GM19324 (cell line): ENCODE results near the gene YIF1B.

Experiments
- ATAC-seq: cut with Tn5 transposase; IDR thresholded peaks from one replicate; pipeline ENCODE4 v1.9.1; 2021; ENCODE audit warnings: mild to moderate bottlenecking, moderate library complexity; ENCODE audit not compliant: unreplicated experiment, low FRiP score

The YIF1B gene

DNA sequence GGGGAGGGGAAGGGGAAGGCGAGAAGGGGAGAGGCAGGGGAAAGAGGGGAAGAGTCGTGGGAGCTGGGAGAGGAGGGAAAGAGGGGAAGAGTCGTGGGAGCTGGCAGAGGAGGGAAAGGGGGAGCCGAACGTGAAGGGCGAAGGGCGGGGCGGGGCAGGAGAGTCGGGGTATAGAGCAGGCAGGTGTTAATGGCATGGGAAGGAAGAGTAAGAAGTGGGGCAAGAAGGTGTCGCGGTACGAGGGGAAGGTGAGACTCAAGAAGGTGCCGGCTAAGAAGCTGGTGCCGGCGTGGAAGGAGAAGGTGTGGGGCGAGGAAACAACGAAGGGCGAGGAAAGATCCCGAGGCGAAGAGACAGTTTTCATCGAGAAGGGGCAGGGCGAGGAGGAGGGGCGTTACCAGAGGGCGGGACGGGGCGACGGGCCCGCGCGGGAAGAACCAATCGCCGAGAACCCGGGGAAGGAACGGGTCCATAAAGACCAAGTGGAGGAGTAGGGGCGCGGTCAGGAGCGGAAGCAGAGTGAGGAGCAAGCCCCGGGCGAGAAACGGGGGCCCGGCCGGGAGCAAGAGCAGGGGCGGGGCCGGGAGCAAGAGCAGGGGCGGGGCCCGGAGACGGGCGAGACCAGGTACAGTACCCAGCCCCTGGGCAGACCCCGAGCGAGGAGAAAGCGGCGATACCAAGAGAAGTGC lies 20.3 kb upstream of the YIF1B start:
- ATAC-seq = peak; percentile 73

DNA sequence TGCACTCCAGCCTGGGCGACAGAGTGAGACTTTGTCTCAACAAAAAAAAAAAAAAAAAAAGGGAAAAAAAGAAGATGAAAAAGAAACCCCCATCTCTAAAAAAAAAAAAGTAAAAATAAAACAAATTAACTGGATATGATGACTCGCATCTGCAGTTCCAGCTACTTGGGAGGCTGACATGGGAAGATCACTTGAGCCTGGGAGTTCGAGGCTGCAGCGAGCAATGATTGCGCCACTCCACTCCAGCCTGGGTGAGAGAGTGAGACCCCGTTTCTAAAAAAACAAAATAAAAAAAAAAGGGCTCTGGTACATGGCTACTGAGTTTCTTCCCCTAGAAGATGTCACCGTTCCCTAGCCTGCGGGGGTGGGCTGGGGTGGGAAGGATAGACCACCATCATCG lies 17.5 kb upstream of the YIF1B start:
- ATAC-seq = no peak

DNA sequence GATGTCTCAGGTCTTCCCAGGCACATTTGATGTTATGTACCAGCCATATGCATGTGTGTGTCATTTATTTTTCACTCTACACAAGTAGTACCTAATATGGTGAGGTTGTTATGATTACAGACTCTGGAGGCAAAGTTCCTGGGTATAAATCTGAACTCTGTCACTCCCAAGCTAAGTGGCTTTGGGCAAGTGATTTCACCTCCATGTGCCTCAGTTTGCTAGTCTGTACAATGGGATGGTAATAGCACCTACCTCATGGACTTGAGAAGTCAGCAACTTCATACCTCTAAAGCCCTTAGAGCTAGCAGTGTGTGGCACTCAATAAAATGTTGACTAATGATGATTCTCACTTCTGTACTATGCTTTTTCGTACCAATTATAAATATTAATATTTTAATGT lies 16.0 kb upstream of the YIF1B start:
- no peak for ATAC-seq

DNA sequence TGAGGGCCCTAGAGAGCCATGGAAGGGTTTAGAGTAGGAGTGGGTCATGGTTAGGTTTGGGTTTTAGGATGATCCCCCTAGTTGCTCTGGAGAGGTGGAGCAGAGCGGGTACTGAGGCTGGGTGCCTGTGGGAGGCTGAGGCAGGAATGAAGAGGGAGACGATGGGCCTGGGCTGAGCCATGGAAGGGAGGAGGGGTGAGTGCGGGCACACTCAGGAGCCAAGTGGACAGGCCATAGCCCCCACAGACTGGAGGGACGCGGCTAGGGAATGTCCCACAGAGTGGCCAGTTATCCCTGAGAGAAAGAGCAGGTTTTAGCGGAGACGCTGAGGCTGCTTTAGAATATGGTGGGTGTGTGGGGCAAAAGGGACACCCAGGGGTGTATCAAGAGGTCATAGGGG lies 13.9 kb upstream of the YIF1B start:
- ATAC-seq = no peak

DNA sequence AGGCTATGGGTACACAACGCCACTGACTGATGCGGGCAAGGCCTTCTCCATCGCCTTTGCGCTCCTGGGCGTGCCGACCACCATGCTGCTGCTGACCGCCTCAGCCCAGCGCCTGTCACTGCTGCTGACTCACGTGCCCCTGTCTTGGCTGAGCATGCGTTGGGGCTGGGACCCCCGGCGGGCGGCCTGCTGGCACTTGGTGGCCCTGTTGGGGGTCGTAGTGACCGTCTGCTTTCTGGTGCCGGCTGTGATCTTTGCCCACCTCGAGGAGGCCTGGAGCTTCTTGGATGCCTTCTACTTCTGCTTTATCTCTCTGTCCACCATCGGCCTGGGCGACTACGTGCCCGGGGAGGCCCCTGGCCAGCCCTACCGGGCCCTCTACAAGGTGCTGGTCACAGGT lies 10.8 kb upstream of the YIF1B start:
- no peak for ATAC-seq

DNA sequence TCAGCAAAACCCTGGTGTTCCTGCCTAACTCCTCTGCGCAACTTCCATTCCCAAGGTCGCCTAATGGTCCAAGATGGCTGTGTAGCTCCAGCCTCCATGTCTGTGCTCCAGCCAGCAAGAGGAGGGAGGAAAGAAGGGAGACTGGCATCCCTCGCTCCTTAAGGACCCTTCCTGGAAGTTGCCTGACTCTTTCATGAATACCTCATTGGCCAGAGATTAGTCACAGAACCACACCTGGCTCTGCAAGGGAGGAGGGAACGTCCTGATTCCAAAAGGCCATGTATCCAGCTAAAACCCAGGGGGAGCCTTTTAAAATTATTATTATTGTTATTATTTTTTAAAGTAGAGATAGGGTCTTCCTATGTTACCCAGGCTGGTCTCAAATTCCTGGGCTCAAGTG lies 8.7 kb upstream of the YIF1B start:
- ATAC-seq = no peak

DNA sequence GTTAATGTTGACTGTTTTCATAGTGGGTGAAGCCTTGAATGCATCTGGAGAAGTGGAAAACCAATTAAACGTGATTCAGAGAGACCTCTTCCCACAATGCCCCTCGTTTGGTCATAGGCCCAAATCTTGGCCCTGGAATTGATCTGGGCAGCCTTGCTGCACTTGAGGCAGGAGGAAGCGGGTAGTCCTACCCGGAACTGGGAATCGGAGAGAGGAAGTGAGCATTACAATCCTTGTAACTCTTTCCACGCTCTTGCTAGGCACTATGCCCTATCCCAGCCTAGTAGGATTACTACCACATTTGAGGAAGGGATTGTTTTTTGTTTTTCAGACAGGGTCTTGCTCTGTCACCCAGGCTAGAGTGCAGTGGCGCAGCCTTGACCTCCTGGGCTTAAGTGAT lies 7.5 kb upstream of the YIF1B start:
- ATAC-seq = no peak

DNA sequence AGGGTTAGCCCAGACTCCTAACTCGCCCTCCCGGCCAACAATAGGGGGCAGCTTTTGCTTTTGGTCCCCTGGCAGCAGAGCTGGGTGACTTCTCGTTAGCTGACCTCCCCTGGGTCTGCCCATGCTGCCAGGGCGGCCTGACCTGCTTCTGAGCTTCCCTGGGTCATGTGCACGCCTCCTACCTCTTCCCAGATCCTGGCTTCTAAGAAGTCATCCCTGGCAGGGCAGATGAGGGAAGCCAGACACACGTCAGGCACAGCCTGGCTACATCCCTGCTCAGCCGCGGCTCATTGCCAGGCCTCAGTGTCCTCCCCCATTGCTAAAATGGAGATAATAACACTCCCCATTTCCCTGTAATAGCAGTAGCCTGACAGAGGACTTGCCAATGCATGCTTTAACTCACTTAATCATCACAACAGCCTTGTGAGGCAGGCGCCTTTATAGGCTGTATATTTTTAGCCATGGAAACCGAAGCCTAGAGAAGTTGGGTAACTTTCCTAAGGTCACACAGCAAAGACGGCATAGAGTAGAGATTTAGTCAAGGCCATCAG lies 6.0 kb upstream of the YIF1B start:
- ATAC-seq = no peak

DNA sequence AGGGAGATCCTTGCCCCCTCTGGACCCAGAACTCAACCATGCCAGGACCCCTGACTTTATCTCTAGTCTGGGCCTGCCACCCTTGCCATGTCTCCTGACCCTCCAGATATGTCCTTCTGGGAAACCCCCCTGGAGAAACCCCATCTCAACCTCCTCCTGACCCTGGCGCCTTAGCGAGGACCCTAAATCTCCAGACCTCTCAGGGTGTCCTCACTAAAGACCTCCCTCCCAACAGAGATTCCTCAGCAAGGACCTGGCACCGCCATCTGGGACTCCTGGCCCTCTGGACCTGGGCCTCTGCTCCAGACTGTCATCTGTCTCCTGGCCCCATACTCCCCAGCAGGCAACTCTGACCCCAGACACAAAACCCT lies 5.2 kb upstream of the YIF1B start:
- no peak for ATAC-seq

DNA sequence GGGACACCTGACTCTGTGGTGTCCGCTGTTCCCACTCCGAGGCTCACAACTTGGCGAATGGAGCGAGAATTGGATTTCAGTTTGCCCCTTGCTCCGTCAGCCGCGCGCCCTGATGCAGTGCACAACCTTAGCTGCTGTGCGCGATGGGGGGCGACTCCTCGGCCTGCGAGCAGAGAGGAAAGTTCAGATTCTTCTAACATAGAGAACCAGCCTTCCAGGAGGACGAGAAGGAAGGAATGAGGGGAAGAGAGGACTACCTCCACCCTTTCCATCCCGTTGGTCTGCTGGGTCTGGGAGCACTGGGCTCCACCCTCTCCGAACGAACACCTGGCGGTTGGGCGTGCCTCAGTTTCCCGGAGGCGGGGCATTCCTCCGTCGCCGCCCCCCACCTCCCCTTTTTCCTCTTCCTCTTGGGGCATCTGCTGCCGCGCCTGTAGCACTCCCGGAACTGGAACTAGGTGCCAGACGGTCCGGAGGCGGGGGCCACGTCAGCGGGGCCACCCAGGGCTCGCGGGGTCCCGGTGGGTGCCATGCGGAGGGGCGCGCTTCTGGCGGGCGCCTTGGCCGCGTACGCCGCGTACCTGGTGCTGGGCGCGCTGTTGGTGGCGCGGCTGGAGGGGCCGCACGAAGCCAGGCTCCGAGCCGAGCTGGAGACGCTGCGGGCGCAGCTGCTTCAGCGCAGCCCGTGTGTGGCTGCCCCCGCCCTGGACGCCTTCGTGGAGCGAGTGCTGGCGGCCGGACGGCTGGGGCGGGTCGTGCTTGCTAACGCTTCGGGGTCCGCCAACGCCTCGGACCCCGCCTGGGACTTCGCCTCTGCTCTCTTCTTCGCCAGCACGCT lies 3.9 kb upstream of the YIF1B start, which contains the start of gene KCNK6:
Gene KCNK6, plus strand, starts transcription at position 425 of the 838 bp plus-strand sequence. Its CDS starts 106 bp downstream, at position 531.
- ATAC-seq = no peak

DNA sequence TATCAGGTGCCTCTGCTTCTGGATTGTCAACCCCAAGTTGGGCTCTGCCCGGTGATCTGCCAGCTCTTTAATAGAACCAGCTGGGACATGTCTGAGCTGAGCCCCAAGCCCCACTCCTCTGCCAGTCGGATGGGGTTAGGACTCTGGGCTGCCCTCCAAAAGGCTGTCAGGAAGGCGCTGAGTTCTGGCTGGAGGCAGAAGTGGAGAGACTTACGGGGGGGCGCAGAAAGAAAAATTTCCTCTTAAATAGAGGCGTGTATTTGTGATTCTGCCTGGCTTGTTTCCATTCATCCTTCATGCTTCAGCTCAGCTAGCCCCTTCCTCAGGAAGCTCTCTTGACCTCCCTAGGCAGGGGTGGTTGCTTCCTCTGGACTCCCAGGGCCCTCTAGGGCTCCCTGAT lies 2.9 kb upstream of the YIF1B start:
- no peak for ATAC-seq

DNA sequence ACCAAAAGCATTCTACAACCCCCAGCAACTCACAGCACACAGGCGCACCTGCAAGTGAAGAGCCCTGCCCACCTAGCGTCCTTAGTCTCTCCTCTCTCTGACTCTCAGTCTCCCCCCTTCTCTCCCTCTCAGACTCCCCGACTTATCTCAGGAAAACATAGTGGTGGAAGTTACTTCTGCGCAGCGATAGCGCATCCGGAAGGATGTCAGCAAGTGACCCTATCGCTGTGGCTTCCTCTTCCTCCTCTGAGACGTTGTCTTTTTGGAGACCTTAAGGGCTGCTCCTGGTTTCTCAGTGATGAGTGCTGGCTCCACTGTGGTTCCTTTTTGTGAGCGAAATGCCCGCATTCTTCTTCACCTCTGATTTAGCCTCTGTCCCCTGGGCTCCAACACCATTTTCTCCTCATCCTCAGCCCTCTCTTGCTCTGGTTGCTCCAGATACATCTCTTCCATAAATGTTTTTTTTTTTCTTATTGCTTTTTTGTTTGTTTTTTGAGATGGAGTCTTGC lies 1.4 kb upstream of the YIF1B start:
- ATAC-seq = no peak

DNA sequence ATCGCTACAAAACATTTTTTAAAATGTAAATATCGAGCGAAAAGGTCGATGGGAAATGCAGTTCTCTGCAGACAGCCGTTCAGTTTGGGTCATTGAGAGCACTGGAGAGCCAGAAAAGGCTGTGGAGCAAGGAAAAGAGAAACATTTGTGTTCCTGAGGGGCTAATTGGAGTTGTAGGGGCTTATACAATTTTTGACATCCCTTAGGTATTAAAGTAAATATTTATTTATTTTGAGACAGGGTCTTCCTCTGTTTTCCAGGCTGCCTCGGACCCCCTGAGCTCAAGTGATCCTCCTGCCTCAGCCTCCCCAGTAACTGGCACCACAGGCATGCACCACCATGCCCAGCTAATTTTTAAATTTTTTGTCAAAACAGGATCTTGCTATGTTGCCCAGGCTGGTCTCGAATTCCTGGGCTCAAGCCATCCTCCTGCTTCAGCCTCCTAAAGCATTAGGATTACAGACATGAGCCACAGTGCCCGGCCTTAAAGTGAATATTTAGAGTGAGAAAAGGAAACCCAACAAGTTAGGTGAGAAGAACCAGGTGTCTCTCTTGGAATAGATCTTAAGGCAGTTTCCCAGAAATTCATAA lies 825 bp upstream of the YIF1B start:
- ATAC-seq = peak; percentile 3

DNA sequence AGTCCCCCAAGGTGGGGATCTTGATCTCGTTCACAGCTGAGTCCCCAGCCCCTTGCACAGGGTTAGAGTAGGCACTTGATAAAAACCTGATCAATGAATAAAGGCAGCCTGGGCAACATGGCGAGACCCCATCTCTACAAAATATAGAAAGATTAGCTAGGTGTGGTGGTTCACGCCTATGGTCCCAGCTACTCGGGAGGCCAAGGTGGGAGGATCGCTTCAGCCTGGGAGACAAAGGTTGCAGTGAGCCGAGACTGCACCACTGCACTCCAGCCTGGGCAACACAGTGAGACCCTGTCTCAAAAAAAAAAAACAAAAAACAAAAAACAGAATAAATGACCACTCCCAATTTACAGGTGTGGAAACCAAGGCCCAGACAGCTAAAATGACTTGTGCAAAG lies 4.8 kb downstream of the YIF1B start:
- no peak for ATAC-seq

DNA sequence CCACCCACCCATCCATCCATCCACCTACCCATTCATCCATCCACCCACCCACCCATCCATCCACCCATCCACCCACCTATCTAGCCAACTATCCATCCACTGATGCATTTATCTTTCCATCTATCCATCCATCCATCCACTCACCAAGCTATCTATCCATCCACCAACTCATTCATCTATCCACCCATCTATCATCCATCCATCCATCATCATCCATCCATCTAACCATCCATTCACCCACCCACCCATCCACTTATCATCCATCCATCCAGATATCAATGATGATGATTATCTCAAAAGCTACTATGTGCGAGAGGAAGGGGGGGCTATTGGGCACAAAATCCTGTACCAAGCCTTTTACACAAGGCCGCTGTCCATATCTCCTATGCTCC lies 5.5 kb downstream of the YIF1B start:
- no peak for ATAC-seq

DNA sequence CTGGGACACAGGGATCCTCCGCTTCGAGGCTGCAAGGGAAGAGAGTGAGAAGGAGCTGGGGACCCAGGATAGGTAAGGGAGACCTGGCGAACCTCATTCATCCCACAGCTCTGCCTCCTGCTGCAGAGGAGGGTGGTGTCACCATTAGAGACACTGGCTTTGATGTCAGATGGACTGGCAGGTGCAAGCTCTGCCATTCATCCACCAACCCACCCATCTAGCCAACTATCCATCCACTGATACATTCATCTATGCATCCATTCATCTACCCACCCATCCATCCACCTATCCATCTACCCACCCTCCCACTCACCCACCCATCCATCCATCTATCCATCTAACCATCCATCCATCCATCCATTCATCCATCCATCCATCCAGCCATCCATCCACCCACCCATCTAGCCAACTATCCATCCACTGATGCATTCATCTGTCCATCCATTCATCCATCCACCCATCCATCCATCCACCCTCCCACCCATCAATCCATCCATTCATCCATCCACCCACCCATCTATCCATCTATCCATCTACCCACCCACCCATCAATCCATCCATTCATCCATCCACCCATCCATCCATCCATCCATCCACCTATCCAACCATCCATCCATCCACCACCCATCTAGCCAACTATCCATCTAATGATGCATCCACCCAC lies 6.0 kb downstream of the YIF1B start:
- ATAC-seq = no peak

DNA sequence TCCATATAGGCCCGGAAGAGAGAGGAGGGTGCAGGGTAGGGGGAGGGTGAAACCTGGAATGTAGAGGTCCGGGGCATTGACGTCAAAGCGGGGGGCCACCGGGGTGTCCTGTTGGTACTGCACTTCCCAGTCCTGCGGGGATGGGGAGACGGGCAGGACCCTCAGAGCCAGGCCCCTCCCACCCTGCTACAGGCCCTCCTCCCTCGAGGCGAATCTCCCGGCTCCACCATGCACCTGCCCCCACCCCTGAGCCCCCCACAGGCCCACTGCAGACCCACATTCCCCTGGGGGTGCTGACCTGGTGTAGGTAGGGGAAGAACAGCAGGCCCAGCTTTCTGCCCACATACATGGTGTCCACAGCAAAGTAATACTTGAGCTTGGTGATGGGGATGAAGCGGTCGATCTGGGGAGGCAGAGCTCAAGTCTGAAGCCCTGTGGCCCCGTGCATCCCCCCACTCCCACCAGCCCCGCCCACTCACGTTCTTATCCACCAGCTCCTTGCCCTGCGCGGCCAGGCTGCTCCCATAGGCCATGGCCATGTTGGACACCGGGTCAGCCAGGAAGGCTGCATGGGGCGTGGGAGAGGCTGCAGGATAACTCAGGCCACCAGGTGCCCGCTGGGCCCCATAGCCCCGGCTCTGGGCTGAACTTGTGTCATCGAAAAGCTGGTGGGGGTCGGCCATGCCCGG lies 6.7 kb downstream of the YIF1B start:
- no peak for ATAC-seq

DNA sequence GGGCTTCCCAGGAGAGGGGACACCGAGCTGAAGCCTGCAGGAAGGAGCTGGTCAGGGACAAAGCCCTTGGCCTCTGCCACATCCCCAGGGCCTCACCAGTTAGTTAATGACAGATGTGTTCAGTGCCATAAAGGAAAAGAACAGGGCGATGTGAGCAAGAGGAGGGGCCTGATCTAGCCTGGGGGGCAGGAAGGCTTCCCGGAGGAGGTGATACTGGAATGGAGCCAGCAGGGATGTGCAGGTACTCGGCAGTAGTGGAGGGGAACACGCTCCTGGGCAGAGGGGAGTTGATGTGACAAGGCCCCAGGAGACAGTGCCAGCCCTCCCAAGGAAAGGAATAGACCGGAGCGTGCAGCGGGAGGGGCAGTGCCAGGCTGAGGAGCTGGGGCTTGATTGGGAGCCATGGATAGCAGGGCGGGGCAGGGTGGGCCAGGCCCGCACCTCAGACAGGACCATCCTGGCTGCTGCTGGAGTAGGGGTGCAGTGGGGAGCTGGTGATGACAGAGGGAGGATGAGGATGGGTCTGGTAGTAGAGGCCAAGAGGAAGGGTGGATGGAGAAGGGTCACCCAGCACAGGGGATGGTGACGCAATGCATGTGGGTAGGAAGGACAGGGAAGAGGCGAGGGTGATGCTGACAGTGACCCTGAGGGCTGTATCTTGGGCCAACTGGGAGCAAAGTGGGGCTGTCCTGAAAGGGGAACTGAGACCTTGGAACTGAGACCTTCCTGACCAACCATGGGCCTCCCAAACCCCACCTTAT lies 7.6 kb downstream of the YIF1B start:
- no peak for ATAC-seq

DNA sequence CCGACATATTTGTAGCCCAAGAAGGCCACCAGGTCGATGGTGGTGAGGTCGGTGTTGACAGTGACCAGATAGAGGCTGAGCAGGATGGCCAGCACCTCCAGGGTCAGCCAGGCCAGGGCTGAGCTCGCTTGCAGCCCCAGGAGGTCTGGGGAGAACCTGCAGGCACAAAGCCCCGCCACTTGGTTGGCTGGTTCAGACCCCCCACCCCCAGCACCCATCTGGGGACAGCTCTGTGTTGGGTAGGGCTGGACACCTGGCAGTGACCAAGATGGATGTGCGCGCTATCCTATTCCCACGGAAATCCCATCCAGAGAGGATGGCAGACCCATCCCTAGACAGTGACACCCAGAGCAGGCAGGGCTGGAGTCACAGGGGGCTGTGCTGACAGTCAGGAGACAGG lies 8.2 kb downstream of the YIF1B start:
- no peak for ATAC-seq
